GM21381 (cell line): ENCODE data around the gene ATP8A2.

ENCODE experiments used
- ATAC-seq: cut with Tn5 transposase; IDR thresholded peaks from one replicate; pipeline ENCODE4 v1.9.1; 2021; ENCODE audit warnings: mild to moderate bottlenecking, moderate library complexity; ENCODE audit not compliant: unreplicated experiment

Gene ATP8A2

DNA sequence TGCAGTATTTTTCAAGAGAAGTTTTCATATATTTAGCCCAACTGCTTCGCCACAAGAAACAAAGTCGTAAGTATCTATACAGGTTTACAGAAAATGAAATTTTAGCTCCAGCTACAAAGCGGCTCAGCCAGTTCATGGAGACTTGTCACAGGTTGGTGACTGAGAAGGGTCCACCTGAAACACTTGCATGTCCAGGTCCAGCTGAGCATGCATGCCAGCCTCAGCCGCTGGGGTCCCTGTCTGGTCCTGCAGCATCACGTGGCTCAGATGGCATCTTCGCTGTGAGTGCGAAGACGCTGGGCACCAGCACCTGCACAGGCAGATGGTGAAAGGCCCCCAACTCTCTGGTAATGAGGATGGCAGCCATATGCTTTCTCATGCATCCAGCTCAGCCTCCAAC lies 616.2 kb downstream of the ATP8A2 start:
- ATAC-seq = no peak

DNA sequence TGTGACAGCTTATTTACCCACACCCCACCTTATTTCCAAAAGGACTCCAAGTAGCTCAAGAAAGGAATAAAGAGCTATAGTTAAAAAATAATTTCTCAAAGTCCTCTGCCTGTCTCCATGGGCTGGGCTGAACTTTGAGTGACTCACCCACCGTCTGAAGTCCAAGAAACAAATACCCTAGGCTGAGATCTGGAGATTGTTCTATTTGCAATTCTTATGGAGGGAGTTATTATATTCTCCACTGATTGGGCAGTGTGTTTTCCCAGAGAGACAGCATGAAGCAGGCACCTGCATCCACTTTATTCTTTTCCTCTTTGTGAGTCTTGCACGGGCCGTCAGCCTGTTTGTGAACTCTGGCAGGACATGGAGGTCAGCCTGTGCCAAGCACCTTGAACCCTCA lies 616.9 kb downstream of the ATP8A2 start:
- no peak for ATAC-seq

DNA sequence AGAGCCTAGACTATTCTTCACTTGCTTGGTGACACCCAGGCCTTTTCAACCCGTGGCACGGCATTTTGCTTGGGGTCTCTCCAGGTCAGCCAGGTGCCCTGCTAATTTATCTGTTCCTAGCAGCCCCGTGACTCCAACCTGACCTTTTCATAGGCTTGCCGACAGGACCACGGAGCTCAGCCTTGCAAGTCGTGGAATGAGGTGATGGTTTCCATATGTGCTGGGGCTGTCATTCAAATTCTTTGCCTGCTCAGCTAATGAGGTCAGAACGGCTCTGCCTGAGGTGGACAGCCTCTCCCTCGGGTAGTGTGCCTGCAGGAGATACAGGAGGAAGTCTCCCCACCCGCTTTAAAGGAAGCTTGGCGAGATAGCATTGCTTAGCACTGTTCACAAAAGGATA lies 619.0 kb downstream of the ATP8A2 start:
- ATAC-seq = no peak

GRCh38 chr13:25992076-25992475 lies 620.3 kb downstream of the ATP8A2 start:
- no peak for ATAC-seq

GRCh38 chr13:26007261-26008125 lies 635.7 kb downstream of the ATP8A2 start:
- no peak for ATAC-seq

GRCh38 chr13:26010487-26011207 lies 638.9 kb downstream of the ATP8A2 start:
- ATAC-seq = no peak

DNA sequence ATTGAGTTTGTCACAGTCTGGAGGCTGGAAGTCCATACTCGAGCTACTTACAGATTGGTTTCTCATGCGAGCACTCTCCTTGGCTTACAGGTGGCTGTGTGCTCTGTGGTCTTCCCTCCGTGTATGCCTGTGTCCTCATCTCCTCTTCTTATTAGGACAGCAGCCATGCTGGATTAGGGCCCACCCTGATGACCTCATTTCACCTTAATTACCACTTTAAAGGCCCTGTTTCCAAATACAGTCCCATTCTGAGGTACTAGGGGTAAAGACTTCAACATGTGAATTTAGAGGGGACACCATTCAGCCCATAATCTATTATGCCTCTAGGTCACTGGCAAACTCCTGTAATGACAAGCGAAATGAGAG lies 639.4 kb downstream of the ATP8A2 start:
- ATAC-seq = no peak

GRCh38 chr13:26011996-26012821 lies 640.4 kb downstream of the ATP8A2 start:
- no peak for ATAC-seq

DNA sequence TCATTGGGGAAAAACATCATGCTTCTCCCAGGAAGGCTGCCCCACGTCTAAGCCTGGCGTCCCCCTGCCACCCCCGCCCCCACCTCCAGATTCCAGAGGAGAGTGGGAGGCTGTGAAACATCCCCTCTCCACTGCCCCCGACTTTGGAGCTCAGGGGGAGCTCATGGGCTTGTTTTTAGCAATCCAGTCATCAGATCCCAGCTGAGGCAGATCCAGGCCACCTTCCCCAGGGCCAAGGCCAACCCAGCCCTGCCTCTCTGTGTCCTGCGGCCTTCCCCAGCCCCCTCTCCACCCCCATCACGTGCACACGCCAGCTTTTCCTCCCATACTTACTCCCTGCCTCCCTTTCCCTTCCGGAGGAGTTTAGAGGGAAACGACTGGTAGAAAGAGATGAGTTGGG lies 641.2 kb downstream of the ATP8A2 start:
- ATAC-seq = no peak

GRCh38 chr13:26015271-26016125 lies 643.7 kb downstream of the ATP8A2 start:
- ATAC-seq = no peak

- no peak for ATAC-seq
Observed at GRCh38 chr13:26016189-26016588, 644.4 kb downstream of the ATP8A2 start.

GRCh38 chr13:26017196-26017921 lies 645.6 kb downstream of the ATP8A2 start:
- no peak for ATAC-seq

- no peak for ATAC-seq
Observed at GRCh38 chr13:26017932-26018665, 646.3 kb downstream of the ATP8A2 start.

- no peak for ATAC-seq
Observed at GRCh38 chr13:26019251-26019650, 647.5 kb downstream of the ATP8A2 start.

- no peak for ATAC-seq
Observed at GRCh38 chr13:26019881-26020870, 648.4 kb downstream of the ATP8A2 start.

DNA sequence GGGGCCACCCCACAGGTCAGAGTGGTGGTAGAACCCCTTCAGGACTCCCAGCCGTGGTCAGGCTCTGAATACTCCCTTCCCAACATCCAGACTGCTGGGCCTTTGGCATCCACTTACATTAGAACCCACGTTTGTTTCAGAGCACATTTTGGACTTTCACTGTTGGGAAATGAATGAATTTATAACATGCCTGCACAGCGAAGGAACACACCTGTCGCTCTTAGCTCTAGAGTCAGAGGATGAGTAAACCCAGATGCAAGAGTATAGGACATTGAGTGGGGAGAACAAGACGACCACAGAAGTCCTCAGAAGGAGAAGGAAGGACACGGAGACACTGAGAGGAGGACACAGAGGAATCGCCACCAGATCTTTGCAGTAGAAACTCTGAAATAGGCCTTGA lies 649.1 kb downstream of the ATP8A2 start:
- no peak for ATAC-seq

- no peak for ATAC-seq
Observed at GRCh38 chr13:26021516-26021915, 649.7 kb downstream of the ATP8A2 start.

DNA sequence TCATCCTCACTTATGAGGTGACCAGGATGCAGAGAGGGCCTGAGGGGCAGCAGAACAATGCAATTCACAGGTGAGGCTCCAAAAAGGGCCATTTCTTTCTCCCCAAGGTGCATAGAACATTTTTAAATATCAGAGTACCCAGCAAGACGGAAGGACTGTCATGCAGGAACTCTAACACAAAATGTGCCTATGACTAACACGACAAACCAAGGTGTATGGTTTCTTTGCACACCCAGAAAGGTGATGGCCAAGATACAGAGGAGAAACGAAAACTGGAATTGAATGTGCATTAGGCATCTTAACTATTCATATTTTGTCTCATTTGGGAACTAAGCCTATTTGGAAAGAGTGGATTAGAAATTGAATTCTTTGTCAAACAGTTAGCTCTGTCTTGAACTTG lies 650.2 kb downstream of the ATP8A2 start:
- ATAC-seq = no peak
